ENCODE measurements around the gene FRAS1. TPM values are rescaled to one million over a fixed set of nuclear protein-coding genes. Genes with fewer than 3 reads are reported as not detected.

The FRAS1 gene
- polyA plus RNA-seq, 2 of the 4 experiments (the other 2 are of a cell fraction): 2.3 to 5.8 TPM

- ATAC-seq: no peak
- WGBS (ENCODE audit: missing lambda C conversion rate): 84% methylated on average over 6 of the region's 6 CpGs
- no peak for DNase-seq (ENCODE audit: low read depth in 1 of 2, low spot score in 1 of 2)
- no peak for TF ChIP-seq FOXS1 (CRISPR knock-in tag; IDR thresholded peaks at IDR 0.05)
- no peak for TF ChIP-seq KDM1A (IDR thresholded peaks at IDR 0.05; ENCODE audit: low read depth)
- no peak for TF ChIP-seq CEBPB (IDR thresholded peaks at IDR 0.05)
- TF ChIP-seq MAFK (IDR thresholded peaks at IDR 0.05; ENCODE audit: partially characterized antibody): no peak
- TF ChIP-seq HOXB13 (CRISPR knock-in tag; IDR thresholded peaks at IDR 0.05; ENCODE audit: low read depth): no peak
- TF ChIP-seq USF2 (IDR thresholded peaks at IDR 0.05): no peak
- no peak for TF ChIP-seq HOXB5 (CRISPR knock-in tag; IDR thresholded peaks at IDR 0.05)
- no peak for TF ChIP-seq RNF2 (IDR thresholded peaks at IDR 0.05; ENCODE audit: borderline replicate concordance, low read depth)
- no peak for TF ChIP-seq EHMT2 (IDR thresholded peaks at IDR 0.05; ENCODE audit: low read depth)
- TF ChIP-seq ESRRA (IDR thresholded peaks at IDR 0.05; ENCODE audit: borderline replicate concordance, low read length): no peak
- TF ChIP-seq FOSB (CRISPR knock-in tag; IDR thresholded peaks at IDR 0.05): no peak
- no peak for TF ChIP-seq RARB (CRISPR knock-in tag; IDR thresholded peaks at IDR 0.05)
- no peak for TF ChIP-seq POLR2AphosphoS2 (conservative IDR thresholded peaks at IDR 0.05; ENCODE audit: low read length)
- no peak for TF ChIP-seq HMGXB4 (CRISPR knock-in tag; IDR thresholded peaks at IDR 0.05; ENCODE audit: borderline replicate concordance)
- TF ChIP-seq POLR2A (IDR thresholded peaks at IDR 0.05; ENCODE audit: low read length): no peak
- TF ChIP-seq BHLHE40 (IDR thresholded peaks at IDR 0.05; ENCODE audit: low read depth, low read length): no peak
- no peak for TF ChIP-seq ATOH8 (CRISPR knock-in tag; IDR thresholded peaks at IDR 0.05; ENCODE audit: low read depth)
- FAIRE-seq: no peak
- H3K9me3 ChIP-seq: no peaks in the 10 kb centered on the region
- ChIA-PET CTCF (no interaction called here), POLR2A (no interaction called here)
- no peak overlapping the region for H3K4me2 ChIP-seq
- H3K4me3 ChIP-seq: no peak overlapping the region
- no peak overlapping the region for H3K27ac ChIP-seq
- peaks cover 25% of the 10 kb centered on the region for H3K4me1 ChIP-seq
Measured at GRCh38 chr4:78428996-78429395, 371.9 kb downstream of the FRAS1 start.

- ChIA-PET POLR2A (no interaction called here), CTCF (interaction anchor here (0.9 kb wide), 1 partner anchor 373 kb away, joined by 3 read pairs; no protein-coding TSS in a partner anchor)
- Histone ChIP-seq H3K4me3 (no peak overlapping the region), H3K9me3 (no peaks in the 10 kb centered on the region), H3K4me2 (no peak overlapping the region), H3K27ac (no peak overlapping the region), H3K4me1 (0 out of 3 replicates have a peak, but pooled peaks cover 7% of the 10 kb centered on the region)
- FAIRE-seq (no peak), DNase-seq (ENCODE audit: low read depth in 1 of 2, low spot score in 1 of 2) (peak; percentile 1 to 7), ATAC-seq (no peak)
- TF ChIP-seq POLR2A (IDR thresholded peaks at IDR 0.05; ENCODE audit: low read length) (no peak), ATOH8 (CRISPR knock-in tag; IDR thresholded peaks at IDR 0.05; ENCODE audit: low read depth) (no peak), RAD21 (conservative IDR thresholded peaks at IDR 0.05 in 1 of 2, IDR thresholded peaks at IDR 0.05 in 1 of 2) (no peak), TFCP2L1 (CRISPR knock-in tag; IDR thresholded peaks at IDR 0.05) (no peak), ZFP36 (IDR thresholded peaks at IDR 0.05; ENCODE audit: borderline replicate concordance, partially characterized antibody) (no peak), RNF2 (IDR thresholded peaks at IDR 0.05; ENCODE audit: borderline replicate concordance, low read depth) (no peak), HEYL (CRISPR knock-in tag; IDR thresholded peaks at IDR 0.05) (no peak), E2F6 (IDR thresholded peaks at IDR 0.05; ENCODE audit: borderline replicate concordance, low read depth) (no peak), HES2 (IDR thresholded peaks at IDR 0.05) (no peak), HDAC2 (IDR thresholded peaks at IDR 0.05) (no peak), MAX (IDR thresholded peaks at IDR 0.05) (no peak), SMC3 (IDR thresholded peaks at IDR 0.05) (no peak), CEBPB (IDR thresholded peaks at IDR 0.05) (no peak), MAZ (IDR thresholded peaks at IDR 0.05; ENCODE audit: borderline replicate concordance, low read depth, low read length) (no peak)
Measured at GRCh38 chr4:78432896-78433295, 375.8 kb downstream of the FRAS1 start.
